GM19025 (cell line): ENCODE data around the gene REV3L.
"Not testable (repeated sequence)": the region's sequence is repeated elsewhere in the genome, so short reads cannot be mapped to it uniquely, and the experiment has no call there.

ENCODE experiments used
- ATAC-seq: cut with Tn5 transposase; IDR thresholded peaks from one replicate; pipeline ENCODE4 v1.9.1; 2021; ENCODE audit warnings: mild to moderate bottlenecking, low read depth, moderate library complexity; ENCODE audit not compliant: unreplicated experiment

Gene REV3L

GRCh38 chr6:111482959-111483735, at the start of gene REV3L:
Gene REV3L, minus strand, starts transcription at chr6:111483218. Its CDS starts 330 bp downstream, at chr6:111482888.
- peak; percentile 19 for ATAC-seq

- no peak for ATAC-seq
These were observed 48.2 kb upstream of the REV3L start for GRCh38 chr6:111531185-111531584.

- no peak for ATAC-seq
These were observed 47.6 kb upstream of the REV3L start for GRCh38 chr6:111530667-111531066.

- ATAC-seq, result no peak
These were observed 47.2 kb upstream of the REV3L start for GRCh38 chr6:111530218-111530617.

- no peak for ATAC-seq
These were observed 44.3 kb upstream of the REV3L start for GRCh38 chr6:111527367-111527766.

GRCh38 chr6:111524735-111525134, 41.7 kb upstream of the REV3L start:
- ATAC-seq, result no peak

GRCh38 chr6:111524252-111524651, 41.2 kb upstream of the REV3L start:
- ATAC-seq, result no peak

- ATAC-seq, result no peak
These were observed 40.6 kb upstream of the REV3L start for GRCh38 chr6:111523484-111524167.

GRCh38 chr6:111522393-111523020, 39.5 kb upstream of the REV3L start:
- ATAC-seq, result no peak

- ATAC-seq, result no peak
These were observed 38.7 kb upstream of the REV3L start for GRCh38 chr6:111521497-111522270.

GRCh38 chr6:111520524-111520923, 37.5 kb upstream of the REV3L start:
- no peak for ATAC-seq

GRCh38 chr6:111517965-111518364, 34.9 kb upstream of the REV3L start:
- no peak for ATAC-seq

- ATAC-seq, result no peak
These were observed 32.2 kb upstream of the REV3L start for GRCh38 chr6:111515259-111515658.

- not testable (repeated sequence) for ATAC-seq
These were observed 31.5 kb upstream of the REV3L start for GRCh38 chr6:111514531-111514930.

- not testable (repeated sequence) for ATAC-seq
These were observed 24.2 kb upstream of the REV3L start for GRCh38 chr6:111507219-111507618.

- not testable (repeated sequence) for ATAC-seq
These were observed 22.5 kb upstream of the REV3L start for GRCh38 chr6:111505498-111505897.

GRCh38 chr6:111503660-111504059, 20.6 kb upstream of the REV3L start:
- no peak for ATAC-seq

GRCh38 chr6:111503194-111503593, 20.2 kb upstream of the REV3L start:
- ATAC-seq, result no peak

- no peak for ATAC-seq
These were observed 19.1 kb upstream of the REV3L start for GRCh38 chr6:111502154-111502553.

- no peak for ATAC-seq
These were observed 16.3 kb upstream of the REV3L start for GRCh38 chr6:111499269-111499793.
